ENCODE data around the gene CEMIP. TPM values are rescaled to one million over a fixed set of nuclear protein-coding genes. Genes with fewer than 3 reads are reported as not detected.
A peak's percentile ranks its signal among the peaks of the same experiment; 100 is the strongest.

CEMIP gene, protein sequence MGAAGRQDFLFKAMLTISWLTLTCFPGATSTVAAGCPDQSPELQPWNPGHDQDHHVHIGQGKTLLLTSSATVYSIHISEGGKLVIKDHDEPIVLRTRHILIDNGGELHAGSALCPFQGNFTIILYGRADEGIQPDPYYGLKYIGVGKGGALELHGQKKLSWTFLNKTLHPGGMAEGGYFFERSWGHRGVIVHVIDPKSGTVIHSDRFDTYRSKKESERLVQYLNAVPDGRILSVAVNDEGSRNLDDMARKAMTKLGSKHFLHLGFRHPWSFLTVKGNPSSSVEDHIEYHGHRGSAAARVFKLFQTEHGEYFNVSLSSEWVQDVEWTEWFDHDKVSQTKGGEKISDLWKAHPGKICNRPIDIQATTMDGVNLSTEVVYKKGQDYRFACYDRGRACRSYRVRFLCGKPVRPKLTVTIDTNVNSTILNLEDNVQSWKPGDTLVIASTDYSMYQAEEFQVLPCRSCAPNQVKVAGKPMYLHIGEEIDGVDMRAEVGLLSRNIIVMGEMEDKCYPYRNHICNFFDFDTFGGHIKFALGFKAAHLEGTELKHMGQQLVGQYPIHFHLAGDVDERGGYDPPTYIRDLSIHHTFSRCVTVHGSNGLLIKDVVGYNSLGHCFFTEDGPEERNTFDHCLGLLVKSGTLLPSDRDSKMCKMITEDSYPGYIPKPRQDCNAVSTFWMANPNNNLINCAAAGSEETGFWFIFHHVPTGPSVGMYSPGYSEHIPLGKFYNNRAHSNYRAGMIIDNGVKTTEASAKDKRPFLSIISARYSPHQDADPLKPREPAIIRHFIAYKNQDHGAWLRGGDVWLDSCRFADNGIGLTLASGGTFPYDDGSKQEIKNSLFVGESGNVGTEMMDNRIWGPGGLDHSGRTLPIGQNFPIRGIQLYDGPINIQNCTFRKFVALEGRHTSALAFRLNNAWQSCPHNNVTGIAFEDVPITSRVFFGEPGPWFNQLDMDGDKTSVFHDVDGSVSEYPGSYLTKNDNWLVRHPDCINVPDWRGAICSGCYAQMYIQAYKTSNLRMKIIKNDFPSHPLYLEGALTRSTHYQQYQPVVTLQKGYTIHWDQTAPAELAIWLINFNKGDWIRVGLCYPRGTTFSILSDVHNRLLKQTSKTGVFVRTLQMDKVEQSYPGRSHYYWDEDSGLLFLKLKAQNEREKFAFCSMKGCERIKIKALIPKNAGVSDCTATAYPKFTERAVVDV (N-terminal part only)
- 0.03 TPM in 1 of 2 replicates, not detected in the other for total RNA-seq (2014; rRNA removed; shearing (Covaris generic))

DNA sequence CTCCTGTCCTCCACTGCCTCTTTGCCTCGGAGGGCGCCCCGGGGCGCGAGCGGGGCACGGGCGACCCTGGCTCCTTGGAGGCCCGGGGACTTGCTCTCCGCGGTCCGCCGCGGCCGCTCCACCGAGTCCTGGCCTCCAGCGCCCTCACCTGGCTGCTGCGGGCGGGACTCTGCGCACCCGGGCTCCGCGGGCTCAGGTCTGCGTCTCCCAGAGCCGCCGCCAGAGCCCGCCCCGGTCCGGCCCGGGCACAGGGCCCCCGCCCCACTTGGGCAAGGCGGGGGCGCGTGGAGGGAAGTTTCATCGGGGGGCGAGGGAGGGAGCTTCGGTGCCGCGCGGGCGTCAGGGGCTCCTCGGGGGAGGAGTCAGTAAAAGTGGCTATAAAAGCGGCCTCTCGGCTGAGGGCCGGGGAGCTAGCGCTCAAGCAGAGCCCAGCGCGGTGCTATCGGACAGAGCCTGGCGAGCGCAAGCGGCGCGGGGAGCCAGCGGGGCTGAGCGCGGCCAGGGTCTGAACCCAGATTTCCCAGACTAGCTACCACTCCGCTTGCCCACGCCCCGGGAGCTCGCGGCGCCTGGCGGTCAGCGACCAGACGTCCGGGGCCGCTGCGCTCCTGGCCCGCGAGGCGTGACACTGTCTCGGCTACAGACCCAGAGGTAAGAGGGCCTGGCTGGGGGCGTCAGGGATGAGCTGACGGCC is at the start of gene CEMIP:
Gene CEMIP (plus strand): TSS at position 407 of the 694 bp plus-strand sequence. CDS start 94,510 bp downstream, outside the sequence.
- H3K9me3 ChIP-seq (replicated peaks) = no peaks in the 10 kb centered on the region; the same call in 1 of the 2 replicates
- peaks cover 38% of the 10 kb centered on the region for H3K27me3 ChIP-seq (replicated peaks)
- peak; percentile 64 to 70 for DNase-seq (ENCODE audit: low read depth in 1 of 2, low spot score in 2 of 2)
- no peaks in the 10 kb centered on the region for H3K36me3 ChIP-seq
- peak within 1 kb of the TSS; percentile 35 for H3K4me3 ChIP-seq
- H3K4me1 ChIP-seq (replicated peaks) = peaks cover 23% of the 10 kb centered on the region
- no peak within 1 kb of the TSS for H3K27ac ChIP-seq

DNA sequence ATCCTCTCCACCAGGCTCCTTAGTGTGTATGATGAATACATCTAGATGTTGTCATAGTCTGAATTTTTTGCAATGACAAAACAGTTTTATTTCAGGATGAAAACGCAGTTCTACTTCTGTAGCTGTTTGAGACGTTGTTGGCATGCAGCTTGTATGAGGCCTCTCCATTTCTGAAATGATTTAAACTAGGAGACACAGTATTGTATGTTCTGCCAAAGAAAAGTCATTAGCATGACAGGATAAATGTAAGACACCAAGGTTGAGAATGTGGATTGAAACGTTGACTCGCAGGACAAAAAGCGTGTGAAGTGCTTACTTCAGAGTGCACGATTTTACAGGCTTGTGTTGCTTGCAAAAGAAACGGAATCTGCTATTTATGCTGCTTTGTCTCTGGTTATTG is 48.8 kb upstream of the CEMIP start:
- Histone ChIP-seq H3K36me3 (no peaks in the 10 kb centered on the region), H3K27me3 (replicated peaks) (no peaks in the 10 kb centered on the region), H3K4me3 (no peak overlapping the region), H3K4me1 (replicated peaks) (no peaks in the 10 kb centered on the region), H3K9me3 (replicated peaks) (no peaks in the 10 kb centered on the region; the same call in 1 of the 2 replicates), H3K27ac (no peak overlapping the region)
- no peak for DNase-seq (ENCODE audit: low read depth in 1 of 2, low spot score in 2 of 2)

DNA sequence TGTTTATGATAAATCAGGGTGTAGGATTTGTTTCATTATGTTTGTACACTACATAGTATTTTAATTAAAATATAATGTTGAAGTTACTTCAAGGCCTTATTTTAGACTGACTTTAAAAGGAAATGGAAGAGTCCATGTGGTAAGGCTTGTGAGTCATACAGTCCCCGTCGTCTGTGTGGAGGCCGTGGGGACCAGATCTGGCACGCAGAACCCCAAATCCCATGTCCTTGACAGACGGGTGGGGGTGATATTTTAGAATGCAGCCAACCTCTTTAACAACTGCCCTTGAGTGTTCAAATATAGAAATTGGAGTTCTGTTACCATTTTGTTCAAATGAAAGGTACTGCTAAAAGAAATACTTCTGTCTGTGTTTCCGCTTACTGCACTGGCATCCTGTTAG is 48.2 kb upstream of the CEMIP start:
- H3K27me3 ChIP-seq (replicated peaks) = no peaks in the 10 kb centered on the region
- H3K9me3 ChIP-seq (replicated peaks) = no peaks in the 10 kb centered on the region; the same call in 1 of the 2 replicates
- no peak for DNase-seq (ENCODE audit: low read depth in 1 of 2, low spot score in 2 of 2)

DNA sequence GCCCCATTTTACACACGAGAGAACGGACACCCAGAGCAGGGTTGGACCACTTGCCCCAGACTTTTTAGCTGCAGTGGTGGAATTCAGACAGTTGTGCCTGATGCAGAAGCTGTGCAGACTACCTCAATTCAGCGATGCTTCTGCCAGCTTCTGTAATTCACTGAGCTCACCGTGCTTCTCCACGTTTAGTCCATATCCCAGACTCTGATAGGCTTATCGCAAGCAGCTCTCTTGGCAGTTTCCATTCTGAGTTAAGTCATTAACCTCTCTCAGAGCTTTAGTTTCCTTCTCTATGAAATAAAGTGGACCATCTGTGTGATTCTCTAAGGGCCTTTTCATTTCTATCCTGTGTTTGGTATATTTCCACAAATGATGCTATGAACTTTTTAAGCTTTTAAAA is 47.0 kb upstream of the CEMIP start:
- no peaks in the 10 kb centered on the region for H3K36me3 ChIP-seq
- no peak for DNase-seq (ENCODE audit: low read depth in 1 of 2, low spot score in 2 of 2)
- no peaks in the 10 kb centered on the region; the same call in 1 of the 2 replicates for H3K9me3 ChIP-seq (replicated peaks)
- H3K27ac ChIP-seq = no peak overlapping the region
- H3K4me3 ChIP-seq = no peak overlapping the region
- H3K27me3 ChIP-seq (replicated peaks) = no peaks in the 10 kb centered on the region
- H3K4me1 ChIP-seq (replicated peaks) = no peaks in the 10 kb centered on the region

More for the DNA sequence above, 48.2 kb upstream of the CEMIP start:
- Histone ChIP-seq H3K4me3 (no peak overlapping the region), H3K27ac (no peak overlapping the region), H3K4me1 (replicated peaks) (no peaks in the 10 kb centered on the region), H3K36me3 (no peaks in the 10 kb centered on the region)

DNA sequence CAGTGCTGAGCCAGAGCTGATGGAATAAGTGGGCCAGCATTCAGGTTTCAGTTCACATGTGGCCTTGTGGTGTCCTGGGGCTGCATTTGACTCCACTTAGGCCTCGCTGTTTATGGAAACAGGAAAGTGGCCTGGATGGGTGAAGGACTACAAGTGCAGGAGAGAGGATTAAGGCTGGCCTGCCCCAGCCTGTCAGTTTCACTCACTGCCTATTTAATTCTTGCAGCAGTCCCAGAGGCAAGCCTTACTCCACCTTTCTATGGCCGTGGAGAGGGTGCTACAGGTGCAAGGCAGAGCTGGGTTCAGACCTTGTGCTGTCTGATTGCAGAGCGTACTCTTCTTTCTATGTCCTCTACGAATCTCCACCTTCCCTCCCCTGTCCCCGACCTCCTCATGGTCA is 46.4 kb upstream of the CEMIP start:
- Histone ChIP-seq H3K9me3 (replicated peaks) (no peaks in the 10 kb centered on the region), H3K4me1 (replicated peaks) (no peaks in the 10 kb centered on the region), H3K27me3 (replicated peaks) (no peaks in the 10 kb centered on the region), H3K27ac (no peak overlapping the region), H3K36me3 (no peaks in the 10 kb centered on the region), H3K4me3 (no peak overlapping the region)
- DNase-seq (ENCODE audit: low read depth in 1 of 2, low spot score in 2 of 2) = no peak

DNA sequence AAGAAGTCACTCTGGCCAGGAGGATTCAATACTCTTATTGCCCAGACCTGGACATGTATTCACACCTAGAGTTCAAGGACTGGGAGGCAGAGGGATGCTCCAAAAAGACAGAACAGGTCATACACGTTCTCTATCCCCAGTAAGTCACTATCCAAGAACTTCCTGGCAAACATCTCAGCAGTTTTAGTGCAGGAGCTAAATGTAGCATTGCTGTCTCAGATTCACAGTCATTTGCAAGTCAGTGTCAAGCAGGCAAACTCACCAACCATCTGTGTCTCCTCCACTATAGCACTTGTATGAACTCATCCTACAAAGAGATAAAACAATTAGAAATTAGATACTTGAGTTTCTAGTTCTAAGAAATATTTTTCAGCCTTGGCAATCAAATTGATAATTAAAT is 45.7 kb upstream of the CEMIP start:
- H3K9me3 ChIP-seq (replicated peaks) = no peaks in the 10 kb centered on the region
- no peaks in the 10 kb centered on the region for H3K27me3 ChIP-seq (replicated peaks)
- no peak overlapping the region for H3K4me3 ChIP-seq
- H3K4me1 ChIP-seq (replicated peaks) = no peaks in the 10 kb centered on the region
- H3K36me3 ChIP-seq = no peaks in the 10 kb centered on the region
- H3K27ac ChIP-seq = no peak overlapping the region
- no peak for DNase-seq (ENCODE audit: low read depth in 1 of 2, low spot score in 2 of 2)

DNA sequence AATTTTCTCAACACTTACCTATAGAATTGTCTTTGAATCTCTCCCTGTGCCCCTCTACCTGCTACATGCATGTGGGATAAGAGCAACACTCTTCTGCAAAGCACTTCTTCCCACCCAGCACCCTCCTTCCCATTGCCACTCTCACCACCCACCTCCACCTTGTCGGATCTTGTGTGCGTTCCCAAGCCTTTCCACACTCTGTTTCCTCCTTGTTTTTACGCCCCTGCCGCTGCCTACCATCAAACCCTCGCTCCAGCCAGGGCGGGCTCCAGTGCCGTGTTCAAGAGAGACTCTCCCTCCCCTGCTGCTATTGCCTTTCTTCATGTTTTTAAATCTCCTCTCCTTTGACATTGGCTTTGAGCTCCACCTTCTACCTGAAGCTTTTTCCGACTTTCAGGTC is 43.8 kb upstream of the CEMIP start:
- no peak for DNase-seq (ENCODE audit: low read depth in 1 of 2, low spot score in 2 of 2)
- H3K9me3 ChIP-seq (replicated peaks) = no peaks in the 10 kb centered on the region
- no peak overlapping the region for H3K4me3 ChIP-seq
- H3K27me3 ChIP-seq (replicated peaks) = no peaks in the 10 kb centered on the region
- H3K27ac ChIP-seq = no peak overlapping the region
- H3K36me3 ChIP-seq = no peaks in the 10 kb centered on the region
- no peaks in the 10 kb centered on the region for H3K4me1 ChIP-seq (replicated peaks)

DNA sequence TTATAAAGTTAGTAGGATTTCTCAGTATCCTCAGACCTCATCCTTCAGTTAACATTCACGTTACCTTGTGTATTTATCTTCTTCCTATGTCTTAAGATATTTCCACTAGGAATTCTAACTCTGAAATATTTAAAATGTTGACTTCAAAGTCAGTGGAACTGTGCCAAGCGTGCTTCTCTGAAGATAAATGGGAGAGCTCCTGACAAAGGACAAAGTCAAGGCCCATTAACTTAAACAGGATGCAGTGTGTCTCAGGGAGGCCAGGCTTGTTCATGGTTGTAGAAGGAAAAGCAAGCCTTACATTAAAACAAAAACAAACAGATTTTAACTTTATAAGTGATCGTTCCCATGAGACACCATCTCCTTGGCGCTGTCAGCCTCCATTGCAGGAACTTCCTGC is 42.6 kb upstream of the CEMIP start:
- DNase-seq (ENCODE audit: low read depth in 1 of 2, low spot score in 2 of 2) = no peak
- no peaks in the 10 kb centered on the region for H3K27me3 ChIP-seq (replicated peaks)
- no peak overlapping the region for H3K4me3 ChIP-seq
- no peaks in the 10 kb centered on the region for H3K4me1 ChIP-seq (replicated peaks)
- no peaks in the 10 kb centered on the region for H3K9me3 ChIP-seq (replicated peaks)
- H3K36me3 ChIP-seq = no peaks in the 10 kb centered on the region
- no peak overlapping the region for H3K27ac ChIP-seq

DNA sequence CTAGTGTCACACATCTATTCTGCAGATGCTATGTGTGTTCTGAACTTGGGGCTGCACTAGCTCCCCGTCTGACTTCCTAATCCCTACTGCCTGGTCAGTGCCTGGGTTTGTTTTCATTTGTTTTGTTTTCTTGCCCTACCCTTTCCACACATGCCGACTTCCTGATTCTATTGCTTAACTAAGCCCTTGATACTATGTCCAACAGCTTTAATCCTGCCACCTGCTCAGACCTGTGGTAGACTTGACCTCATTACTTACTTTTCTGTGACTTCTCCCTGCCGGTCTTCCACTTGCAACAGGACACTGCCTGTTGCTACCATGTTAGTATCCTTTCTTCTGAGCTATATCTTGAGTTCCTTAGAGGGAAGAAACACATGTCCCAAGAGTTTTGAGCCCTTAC is 39.3 kb upstream of the CEMIP start:
- no peak for DNase-seq (ENCODE audit: low read depth in 1 of 2, low spot score in 2 of 2)
- H3K27me3 ChIP-seq (replicated peaks) = no peaks in the 10 kb centered on the region
- peaks cover 7% of the 10 kb centered on the region for H3K4me1 ChIP-seq (replicated peaks)
- H3K27ac ChIP-seq = no peak overlapping the region
- no peak overlapping the region for H3K4me3 ChIP-seq
- no peaks in the 10 kb centered on the region for H3K9me3 ChIP-seq (replicated peaks)
- no peaks in the 10 kb centered on the region for H3K36me3 ChIP-seq

DNA sequence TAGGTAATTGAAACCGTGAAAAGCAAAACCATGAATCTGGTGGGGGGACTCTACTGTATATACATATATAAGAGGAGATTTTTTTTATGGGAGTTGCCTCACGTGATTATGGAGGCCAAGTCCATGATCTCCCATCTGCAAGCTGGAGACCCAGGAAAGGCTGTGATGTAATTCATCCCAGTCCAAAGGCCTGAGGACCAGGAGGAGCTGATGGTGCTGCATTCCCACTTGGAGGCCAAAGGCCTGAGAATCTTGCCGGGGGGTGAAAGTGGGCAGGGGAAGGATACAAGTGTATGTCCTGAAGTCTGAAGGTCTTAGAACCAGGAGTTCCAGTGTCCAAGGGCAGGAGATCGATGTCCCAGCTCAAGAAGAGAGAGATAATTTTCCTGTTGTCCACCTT is 37.1 kb upstream of the CEMIP start:
- H3K27me3 ChIP-seq (replicated peaks) = no peaks in the 10 kb centered on the region
- peaks cover 9% of the 10 kb centered on the region for H3K4me1 ChIP-seq (replicated peaks)
- H3K27ac ChIP-seq = no peak overlapping the region
- DNase-seq (ENCODE audit: low read depth in 1 of 2, low spot score in 2 of 2) = no peak
- no peaks in the 10 kb centered on the region for H3K36me3 ChIP-seq
- H3K4me3 ChIP-seq = no peak overlapping the region
- H3K9me3 ChIP-seq (replicated peaks) = no peaks in the 10 kb centered on the region

DNA sequence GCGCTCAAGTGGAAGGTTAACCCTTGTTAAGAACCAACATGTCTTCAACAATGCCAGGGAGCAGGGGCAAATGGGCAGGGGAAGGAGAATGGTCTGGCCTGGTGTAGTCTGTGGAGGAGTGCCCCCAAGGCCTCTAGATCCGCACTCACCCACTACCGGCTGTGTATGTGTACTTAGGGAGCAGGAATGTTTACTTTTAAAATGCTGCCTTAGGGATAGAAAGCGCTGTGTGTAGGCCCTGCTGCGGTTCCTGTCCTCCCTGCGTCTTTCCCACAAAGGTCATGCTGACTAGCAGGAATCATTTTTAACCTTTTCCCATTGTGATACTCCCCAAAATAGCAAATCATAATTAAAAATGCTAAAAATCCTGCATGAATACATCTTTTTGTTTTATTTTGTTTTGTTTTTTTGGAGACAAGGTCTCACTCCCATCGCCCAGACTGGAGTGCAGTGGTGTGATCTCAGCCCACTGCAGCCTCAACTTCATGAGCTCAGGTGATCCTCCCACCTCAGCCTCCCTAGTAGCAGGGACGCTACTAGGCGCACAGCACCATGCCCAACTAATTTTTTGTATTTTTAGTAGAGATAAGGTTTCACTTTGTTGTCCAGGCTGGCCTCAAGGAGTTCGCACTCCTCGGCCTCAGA is 35.9 kb upstream of the CEMIP start:
- DNase-seq (ENCODE audit: low read depth in 1 of 2, low spot score in 2 of 2) = peak in 1 of 2 experiments; percentile 9
- no peaks in the 10 kb centered on the region for H3K36me3 ChIP-seq
- peaks cover 9% of the 10 kb centered on the region for H3K4me1 ChIP-seq (replicated peaks)
- no peak overlapping the region for H3K27ac ChIP-seq
- H3K4me3 ChIP-seq = no peak overlapping the region
- no peaks in the 10 kb centered on the region for H3K9me3 ChIP-seq (replicated peaks)
- no peaks in the 10 kb centered on the region for H3K27me3 ChIP-seq (replicated peaks)

DNA sequence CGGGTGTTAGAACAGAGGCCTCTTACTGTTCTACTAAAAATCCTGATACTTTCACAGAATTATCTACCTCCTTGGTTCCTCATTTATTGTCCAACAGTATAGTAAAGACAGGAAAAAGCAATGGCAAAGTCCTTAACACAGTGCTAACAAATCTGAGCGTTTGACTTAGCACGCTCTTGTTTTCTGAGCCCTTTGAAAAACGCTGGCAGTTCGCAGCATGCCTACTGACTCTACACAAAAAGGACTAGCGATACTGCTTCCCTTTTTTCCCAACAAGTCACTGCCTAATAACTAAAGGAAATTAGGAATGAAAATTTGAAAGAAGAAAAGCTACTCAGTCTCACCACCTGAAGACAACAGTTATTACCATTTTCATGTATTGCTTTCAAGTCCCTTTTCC is 34.8 kb upstream of the CEMIP start:
- Histone ChIP-seq H3K27ac (no peak overlapping the region), H3K36me3 (no peaks in the 10 kb centered on the region), H3K27me3 (replicated peaks) (no peaks in the 10 kb centered on the region), H3K9me3 (replicated peaks) (no peaks in the 10 kb centered on the region), H3K4me1 (replicated peaks) (peaks cover 9% of the 10 kb centered on the region), H3K4me3 (no peak overlapping the region)
- no peak for DNase-seq (ENCODE audit: low read depth in 1 of 2, low spot score in 2 of 2)

DNA sequence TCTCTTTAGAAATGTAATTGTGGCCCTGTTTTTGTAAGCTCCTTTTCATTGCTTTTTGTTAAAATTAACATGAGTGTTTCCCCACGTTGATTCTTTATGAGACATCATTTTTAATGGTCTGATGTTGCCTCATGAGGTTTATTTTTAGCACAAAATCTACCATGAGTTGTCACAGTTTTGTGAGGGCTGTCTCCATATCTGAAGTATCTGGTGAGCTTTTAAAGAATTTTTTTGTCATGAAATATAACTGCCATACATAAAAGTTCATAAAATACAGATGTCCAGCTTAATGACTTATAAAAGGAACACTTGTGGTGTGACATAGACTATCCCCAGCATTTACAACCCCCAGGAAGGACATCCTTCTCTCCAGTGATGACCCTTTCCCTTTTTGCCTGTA is 34.3 kb upstream of the CEMIP start:
- no peak overlapping the region for H3K27ac ChIP-seq
- no peak for DNase-seq (ENCODE audit: low read depth in 1 of 2, low spot score in 2 of 2)

More for the DNA sequence above, 34.3 kb upstream of the CEMIP start:
- Histone ChIP-seq H3K27me3 (replicated peaks) (no peaks in the 10 kb centered on the region), H3K4me3 (no peak overlapping the region), H3K4me1 (replicated peaks) (peaks cover 9% of the 10 kb centered on the region), H3K9me3 (replicated peaks) (no peaks in the 10 kb centered on the region), H3K36me3 (no peaks in the 10 kb centered on the region)

Data from SJSA1 (cell line).